HEK293 (cell line): ENCODE data around the gene FZD10.

Experiments
- CTCF ChIA-PET: fragments of 350-600 bp; formaldehyde crosslinking; extraction: SDS; loops from one replicate; lab custom pipeline; 2021; ENCODE audit warnings: antibody characterized with exemption; lab: Yijun Ruan, JAX
- POLR2A ChIA-PET: fragments of 300-600 bp; formaldehyde crosslinking; extraction: SDS; loops from one replicate; lab custom pipeline; 2020; ENCODE audit warnings: antibody characterized with exemption, inconsistent platforms; lab: Yijun Ruan, JAX
- H3K27ac ChIP-seq: fragments of 200-500 bp; sonication (Bioruptor generic); 2 replicates; pipeline ENCODE4 v1.5.1; 2014; ENCODE audit warnings: low read depth, low read length, control low read depth, inconsistent platforms; ENCODE audit errors: extremely low read depth
- H3K36me3 ChIP-seq, 2 experiments: fragments of 200-500 bp in 1 of 2; sonication (Bioruptor generic) in 1 of 2; 1 replicate in 1 of 2; 2 replicates in 1 of 2; pipeline ENCODE4 v1.5.1; 2014 to 2017; ENCODE audit warnings: inconsistent platforms in 2 of 2, low read length in 2 of 2; ENCODE audit not compliant: control insufficient read depth in 2 of 2, insufficient read depth in 1 of 2
- H3K4me1 ChIP-seq: fragments of 200-500 bp; sonication (Bioruptor generic); 2 replicates; pipeline ENCODE4 v1.5.1; 2014; ENCODE audit warnings: mild to moderate bottlenecking, low read length, inconsistent platforms; ENCODE audit not compliant: control insufficient read depth, insufficient read depth
- H3K4me3 ChIP-seq: 2 replicates; pipeline ENCODE4 v1.5.1; 2011; ENCODE audit warnings: low read depth, mild to moderate bottlenecking, control low read depth, low read length, moderate library complexity
- H3K9me3 ChIP-seq: fragments of 200-500 bp; sonication (Bioruptor generic); 2 replicates; pipeline ENCODE4 v1.5.1; 2014; ENCODE audit warnings: low read depth, low read length, inconsistent platforms; ENCODE audit not compliant: control insufficient read depth, insufficient read depth
- CTCF ChIP-seq: fragments of 450-650 bp; formaldehyde crosslinking; IDR thresholded peaks from 2 replicates; pipeline ENCODE4 v1.5.1; 2016; ENCODE audit warnings: missing biosample characterization, missing genetic modification characterization
- INSM2 ChIP-seq: fragments of 450-650 bp; formaldehyde crosslinking; IDR thresholded peaks from 2 replicates; pipeline ENCODE4 v1.5.1; 2016; ENCODE audit warnings: missing biosample characterization, missing genetic modification characterization
- PRDM1 ChIP-seq: fragments of 450-650 bp; formaldehyde crosslinking; IDR thresholded peaks from 2 replicates; pipeline ENCODE4; 2016; ENCODE audit warnings: missing biosample characterization, missing genetic modification characterization
- TCF7L2 ChIP-seq: IDR thresholded peaks from 2 replicates; pipeline ENCODE4 v1.6.1; 2011; ENCODE audit warnings: low read depth, mild to moderate bottlenecking, inconsistent platforms, low read length, moderate library complexity, borderline replicate concordance
- TRIM28 ChIP-seq: IDR thresholded peaks from 2 replicates; pipeline ENCODE4 v1.6.1; 2011; ENCODE audit warnings: low read length, control low read depth, borderline replicate concordance
- ZBTB21 ChIP-seq: fragments of 450-650 bp; formaldehyde crosslinking; IDR thresholded peaks from 2 replicates; pipeline ENCODE4 v1.5.1; 2017; ENCODE audit warnings: missing biosample characterization, missing genetic modification characterization
- ZNF146 ChIP-seq: fragments of 450-650 bp; formaldehyde crosslinking; IDR thresholded peaks from 2 replicates; pipeline ENCODE4 v1.5.1; 2016; ENCODE audit warnings: missing biosample characterization, missing genetic modification characterization
- ZNF248 ChIP-seq: fragments of 450-650 bp; formaldehyde crosslinking; IDR thresholded peaks from 2 replicates; pipeline ENCODE4 v1.5.1; 2017; ENCODE audit warnings: missing biosample characterization, missing genetic modification characterization
- ZNF266 ChIP-seq: fragments of 450-650 bp; formaldehyde crosslinking; IDR thresholded peaks from 2 replicates; pipeline ENCODE4 v1.5.1; 2016; ENCODE audit warnings: missing biosample characterization, missing genetic modification characterization, low read depth
- ZNF398 ChIP-seq: fragments of 450-650 bp; formaldehyde crosslinking; IDR thresholded peaks from 2 replicates; pipeline ENCODE4 v1.5.1; 2017; ENCODE audit warnings: missing biosample characterization, missing genetic modification characterization
- ZNF433 ChIP-seq: fragments of 450-650 bp; formaldehyde crosslinking; IDR thresholded peaks from 2 replicates; pipeline ENCODE4 v1.5.1; 2016; ENCODE audit warnings: missing biosample characterization, missing genetic modification characterization, low read depth
- ZNF518A ChIP-seq: fragments of 450-650 bp; formaldehyde crosslinking; conservative IDR thresholded peaks from 2 replicates; pipeline ENCODE4 v1.5.1; 2016; ENCODE audit warnings: low read depth, missing biosample characterization, missing genetic modification characterization
- ZNF571 ChIP-seq: fragments of 450-650 bp; formaldehyde crosslinking; IDR thresholded peaks from 2 replicates; pipeline ENCODE4 v1.5.0; 2017; ENCODE audit warnings: missing biosample characterization, missing genetic modification characterization
- ZNF629 ChIP-seq: fragments of 450-650 bp; formaldehyde crosslinking; IDR thresholded peaks from 2 replicates; pipeline ENCODE4 v1.5.1; 2017; ENCODE audit warnings: missing biosample characterization, missing genetic modification characterization
- ZNF658 ChIP-seq: fragments of 450-650 bp; formaldehyde crosslinking; IDR thresholded peaks from 2 replicates; pipeline ENCODE4; 2016; ENCODE audit warnings: missing biosample characterization, missing genetic modification characterization
- ZNF660 ChIP-seq: fragments of 450-650 bp; IDR thresholded peaks from 2 replicates; pipeline ENCODE4 v1.5.1; 2018; ENCODE audit warnings: missing biosample characterization, mild to moderate bottlenecking, missing genetic modification characterization
- ZNF704 ChIP-seq: fragments of 450-650 bp; formaldehyde crosslinking; IDR thresholded peaks from 2 replicates; pipeline ENCODE4 v1.5.1; 2016; ENCODE audit warnings: missing biosample characterization, missing genetic modification characterization
- ZSCAN30 ChIP-seq: fragments of 450-650 bp; IDR thresholded peaks from 2 replicates; pipeline ENCODE4 v1.5.1; 2018; ENCODE audit warnings: missing biosample characterization, mild to moderate bottlenecking, missing genetic modification characterization, moderate library complexity

Gene FZD10

GRCh38 chr12:130156652-130157275 lies 5.5 kb upstream of the FZD10 start:
- POLR2A ChIA-PET, result no interaction called here
- CTCF ChIA-PET, result no interaction called here

More at GRCh38 chr12:130156652-130157275, 5.5 kb upstream of the FZD10 start:
- peaks cover 0 to 24% of the 10 kb centered on the region in 2 experiments; a peak in 1 of 3 replicates for H3K36me3 ChIP-seq
- no peaks in the 10 kb centered on the region for H3K9me3 ChIP-seq
- no peaks in the 10 kb centered on the region; the same call in 1 of the 2 replicates for H3K4me1 ChIP-seq
- no peak for TF ChIP-seq ZNF248 (tag by site-specific recombination)
- no peak for TF ChIP-seq ZNF704 (tag by site-specific recombination)
- TF ChIP-seq TRIM28, result no peak
- TF ChIP-seq ZNF146 (tag by site-specific recombination), result no peak
- TF ChIP-seq CTCF, result no peak
- no peak for TF ChIP-seq INSM2 (tag by site-specific recombination)
- no peak for TF ChIP-seq ZNF266 (tag by site-specific recombination)
- no peak for TF ChIP-seq PRDM1
- TF ChIP-seq ZSCAN30 (tag by site-specific recombination), result no peak
- TF ChIP-seq ZNF660 (tag by site-specific recombination), result no peak
- TF ChIP-seq ZBTB21 (tag by site-specific recombination), result no peak
- TF ChIP-seq ZNF571, result no peak
- TF ChIP-seq ZNF629, result no peak
- no peak for TF ChIP-seq ZNF518A
- TF ChIP-seq ZNF658 (tag by site-specific recombination), result no peak
- no peak for TF ChIP-seq ZNF433 (tag by site-specific recombination)
- TF ChIP-seq TCF7L2, result no peak
- no peak for TF ChIP-seq ZNF398 (tag by site-specific recombination)
- TF ChIP-seq, all 188 proteins: peak for 0
- H3K4me3 ChIP-seq, result no peak overlapping the region
- no peak overlapping the region for H3K27ac ChIP-seq
